ENCODE measurements around the gene GNL1. TPM values are rescaled to one million over a fixed set of nuclear protein-coding genes. Genes with fewer than 3 reads are reported as not detected.

GNL1 gene
- total RNA-seq, 3 donors from 2014 or later: 37.8 to 48.1 (median 45.9) TPM

GRCh38 chr6:30493643-30494250 is 62.5 kb downstream of the GNL1 start:
- no peak overlapping the region for H3K4me3 ChIP-seq
- H3K36me3 ChIP-seq (ENCODE audit: low read depth): no peaks in the 10 kb centered on the region
- intact Hi-C loops (cut with DNase I, micrococcal nuclease): no loop called here
- H3K4me1 ChIP-seq (ENCODE audit: low read depth): peaks cover 25% of the 10 kb centered on the region
- no peak for DNase-seq
- no peak for ATAC-seq
- no peak for TF ChIP-seq CTCF (IDR thresholded peaks at IDR 0.05)
- H3K9me3 ChIP-seq: no peaks in the 10 kb centered on the region

GRCh38 chr6:30491991-30492952 is 64.0 kb downstream of the GNL1 start:
- Histone ChIP-seq H3K4me1 (ENCODE audit: low read depth) (peaks cover 25% of the 10 kb centered on the region), H3K4me3 (no peak overlapping the region), H3K9me3 (no peaks in the 10 kb centered on the region), H3K36me3 (ENCODE audit: low read depth) (no peaks in the 10 kb centered on the region)
- TF ChIP-seq CTCF (IDR thresholded peaks at IDR 0.05): no peak
- DNase-seq (no peak), ATAC-seq (no peak)
- intact Hi-C loops (cut with DNase I, micrococcal nuclease): no loop called here

Small RNAs within 50 kb of the gene (microRNA-seq; reads per million reads assigned to microRNA genes)
- gene MIR877: 67.1 reads per million, percentile 57 among the genes with 10 or more reads in this experiment

Other genes starting within 250 kb of the GNL1 start
- 10 to 100 TPM in 2 of 3 donors, 1 to 10 TPM in 1; 9.5 to 16.2 (median 10.4) TPM for gene TRIM39, start 229.6 kb downstream of the GNL1 start, total RNA-seq
- gene RPP21, start 211.3 kb downstream of the GNL1 start, total RNA-seq: 10 to 100 TPM; 34.9 to 66.8 (median 35.1) TPM
- 100 to 1,000 TPM; 316 to 631 (median 383) TPM for gene HLA-E, start 67.0 kb downstream of the GNL1 start, total RNA-seq
- gene PRR3, start 806 bp upstream of the GNL1 start, total RNA-seq: 1 to 10 TPM; 4.6 to 9.7 (median 5.9) TPM
- 10 to 100 TPM; 43.0 to 56.0 (median 45.8) TPM for gene ABCF1, start 15.0 kb upstream of the GNL1 start, total RNA-seq
- gene PPP1R10, start 60.8 kb upstream of the GNL1 start, total RNA-seq: 10 to 100 TPM; 68.5 to 80.3 (median 79.2) TPM
- gene MRPS18B, start 61.4 kb upstream of the GNL1 start, total RNA-seq: 10 to 100 TPM; 38.2 to 63.7 (median 51.1) TPM
- gene ATAT1, start 70.4 kb upstream of the GNL1 start, total RNA-seq: 10 to 100 TPM; 10.6 to 18.4 (median 12.7) TPM
- 10 to 100 TPM; 46.5 to 88.8 (median 61.8) TPM for gene C6orf136, start 90.6 kb upstream of the GNL1 start, total RNA-seq
- gene DHX16, start 116.5 kb upstream of the GNL1 start, total RNA-seq: 10 to 100 TPM; 31.0 to 36.2 (median 36.0) TPM
- 10 to 100 TPM in 2 of 3 donors, 1 to 10 TPM in 1; 8.6 to 55.1 (median 22.1) TPM for gene PPP1R18, start 130.2 kb upstream of the GNL1 start, total RNA-seq
- gene NRM, start 134.5 kb upstream of the GNL1 start, total RNA-seq: 10 to 100 TPM in 1 of 3 donors, 1 to 10 TPM in 2; 4.3 to 10.2 (median 6.1) TPM
- 10 to 100 TPM; 15.2 to 34.3 (median 29.5) TPM for gene MDC1, start 160.8 kb upstream of the GNL1 start, total RNA-seq
- 100 to 1,000 TPM; 113 to 328 (median 307) TPM for gene TUBB, start 163.9 kb upstream of the GNL1 start, total RNA-seq
- gene FLOT1, start 186.2 kb upstream of the GNL1 start, total RNA-seq: 100 to 1,000 TPM; 133 to 175 (median 152) TPM
- 100 to 1,000 TPM in 1 of 3 donors, 10 to 100 TPM in 2; 64.0 to 183 (median 67.6) TPM for gene IER3, start 188.1 kb upstream of the GNL1 start, total RNA-seq

Data from mucosa of descending colon (tissue), 3 donors.